ENCODE data around the gene IL19. TPM values are rescaled to one million over a fixed set of nuclear protein-coding genes. Genes with fewer than 3 reads are reported as not detected.
A peak's percentile ranks its signal among the peaks of the same experiment; 100 is the strongest.

The IL19 gene
- polyA plus RNA-seq, 4 donors = not detected

DNA sequence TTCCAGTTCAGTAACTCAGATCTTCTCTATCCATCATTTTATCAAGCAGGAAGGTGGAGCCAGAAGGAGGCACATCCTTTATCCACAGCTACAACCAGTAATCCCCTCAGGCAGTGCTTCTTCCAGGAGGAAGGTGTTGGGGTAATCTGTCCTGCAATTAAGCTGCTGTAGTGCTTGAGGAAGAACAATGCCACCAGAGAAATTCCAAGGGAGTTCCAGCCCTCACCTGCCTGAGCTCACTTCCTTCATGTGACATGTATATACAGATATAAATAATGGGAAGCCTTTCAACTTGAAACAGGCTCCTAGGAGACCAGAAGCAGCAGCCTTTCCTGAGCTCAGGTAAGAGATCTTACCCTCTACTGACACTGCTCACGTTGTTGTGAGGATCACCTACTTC lies 92.7 kb downstream of the IL19 start:
- FAIRE-seq (no peak), DNase-seq (peak in 1 of 2 donors; percentile 22)
- Histone ChIP-seq H3K4me1 (ENCODE audit: control insufficient read depth in 3 of 3, insufficient read depth in 2 of 3, low read depth in 1 of 3, low read length in 2 of 3) (no peaks in the 10 kb centered on the region), H3K36me3 (ENCODE audit: control insufficient read depth in 3 of 3, insufficient read depth in 2 of 3, low read depth in 1 of 3, low read length in 3 of 3) (no peaks in the 10 kb centered on the region), H3K27me3 (ENCODE audit: control insufficient read depth in 3 of 3, insufficient read depth in 3 of 3, low read length in 3 of 3) (peaks cover 0 to 2% (median 0%) of the 10 kb centered on the region in 3 donors), H3K27ac (ENCODE audit: low read depth in 1 of 3, low read length in 2 of 3) (no peak overlapping the region), H3K9me3 (ENCODE audit: control insufficient read depth in 2 of 2, insufficient read depth in 1 of 2, low read depth in 1 of 2, low read length in 1 of 2) (no peaks in the 10 kb centered on the region), H3K4me3 (ENCODE audit: low read depth in 1 of 3, low read length in 3 of 3) (no peak overlapping the region)
- WGBS, 3 donors = 10 to 51% (median 21%) methylated on average over 1 of the region's 1 CpG

- 45 to 52% (median 51%) methylated on average over 19 of the region's 19 CpGs for WGBS, 3 donors
- Histone ChIP-seq H3K27me3 (ENCODE audit: control insufficient read depth in 3 of 3, insufficient read depth in 3 of 3, low read length in 3 of 3) (peaks cover 0 to 2% (median 0%) of the 10 kb centered on the region in 3 donors), H3K27ac (ENCODE audit: low read depth in 1 of 3, low read length in 2 of 3) (no peak within 1 kb of the TSS), H3K36me3 (ENCODE audit: control insufficient read depth in 3 of 3, insufficient read depth in 2 of 3, low read depth in 1 of 3, low read length in 3 of 3) (no peaks in the 10 kb centered on the region), H3K4me3 (ENCODE audit: low read depth in 1 of 3, low read length in 3 of 3) (no peak within 1 kb of the TSS), H3K9me3 (ENCODE audit: control insufficient read depth in 2 of 2, insufficient read depth in 1 of 2, low read depth in 1 of 2, low read length in 1 of 2) (no peaks in the 10 kb centered on the region), H3K4me1 (ENCODE audit: control insufficient read depth in 3 of 3, insufficient read depth in 2 of 3, low read depth in 1 of 3, low read length in 2 of 3) (no peaks in the 10 kb centered on the region)
- FAIRE-seq = no peak
- DNase-seq = peak; percentile 73 to 80
These were observed 94.5 kb downstream of the IL19 start, which contains the start of gene IL20 for GRCh38 chr1:206864939-206865671. Gene IL20 (plus strand): TSS chr1:206865623. CDS start chr1:206865853, 230 bp downstream.

DNA sequence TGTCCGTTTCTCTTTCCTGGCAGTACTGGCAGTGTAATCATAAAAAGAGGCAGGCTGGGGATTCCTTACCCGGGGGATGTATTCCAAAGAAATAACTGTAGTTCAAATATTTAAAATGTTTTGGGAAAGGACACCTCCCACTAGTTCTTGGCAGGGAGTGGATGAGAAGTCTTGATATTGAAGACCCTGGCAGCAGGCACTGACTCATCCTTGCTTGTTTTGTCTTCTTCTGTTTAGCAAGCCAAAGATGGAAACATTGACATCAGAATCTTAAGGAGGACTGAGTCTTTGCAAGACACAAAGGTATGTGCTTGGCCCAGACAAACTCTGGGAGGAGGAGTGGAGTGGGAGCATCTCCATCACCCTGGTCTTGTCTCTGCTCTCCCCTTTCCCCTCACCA lies 95.5 kb downstream of the IL19 start:
- Histone ChIP-seq H3K36me3 (ENCODE audit: control insufficient read depth in 3 of 3, insufficient read depth in 2 of 3, low read depth in 1 of 3, low read length in 3 of 3) (no peaks in the 10 kb centered on the region), H3K4me3 (ENCODE audit: low read depth in 1 of 3, low read length in 3 of 3) (no peak overlapping the region), H3K27me3 (ENCODE audit: control insufficient read depth in 3 of 3, insufficient read depth in 3 of 3, low read length in 3 of 3) (no peaks in the 10 kb centered on the region), H3K4me1 (ENCODE audit: control insufficient read depth in 3 of 3, insufficient read depth in 2 of 3, low read depth in 1 of 3, low read length in 2 of 3) (no peaks in the 10 kb centered on the region), H3K9me3 (ENCODE audit: control insufficient read depth in 2 of 2, insufficient read depth in 1 of 2, low read depth in 1 of 2, low read length in 1 of 2) (no peaks in the 10 kb centered on the region), H3K27ac (ENCODE audit: low read depth in 1 of 3, low read length in 2 of 3) (no peak overlapping the region)
- FAIRE-seq (no peak), DNase-seq (no peak)
- WGBS, 3 donors = 58 to 68% (median 64%) methylated on average over 2 of the region's 2 CpGs

GRCh38 chr1:206867239-206867638 lies 96.7 kb downstream of the IL19 start:
- H3K4me1 ChIP-seq (ENCODE audit: control insufficient read depth in 3 of 3, insufficient read depth in 2 of 3, low read depth in 1 of 3, low read length in 2 of 3) = no peaks in the 10 kb centered on the region
- H3K4me3 ChIP-seq (ENCODE audit: low read depth in 1 of 3, low read length in 3 of 3) = no peak overlapping the region
- 67 to 83% (median 68%) methylated on average over 1 of the region's 1 CpG for WGBS, 3 donors
- DNase-seq = no peak
- no peaks in the 10 kb centered on the region for H3K27me3 ChIP-seq (ENCODE audit: control insufficient read depth in 3 of 3, insufficient read depth in 3 of 3, low read length in 3 of 3)
- H3K36me3 ChIP-seq (ENCODE audit: control insufficient read depth in 3 of 3, insufficient read depth in 2 of 3, low read depth in 1 of 3, low read length in 3 of 3) = no peaks in the 10 kb centered on the region
- H3K27ac ChIP-seq (ENCODE audit: low read depth in 1 of 3, low read length in 2 of 3) = no peak overlapping the region
- FAIRE-seq = no peak
- peaks cover 0 to 1% of the 10 kb centered on the region in 2 donors for H3K9me3 ChIP-seq (ENCODE audit: control insufficient read depth in 2 of 2, insufficient read depth in 1 of 2, low read depth in 1 of 2, low read length in 1 of 2)

DNA sequence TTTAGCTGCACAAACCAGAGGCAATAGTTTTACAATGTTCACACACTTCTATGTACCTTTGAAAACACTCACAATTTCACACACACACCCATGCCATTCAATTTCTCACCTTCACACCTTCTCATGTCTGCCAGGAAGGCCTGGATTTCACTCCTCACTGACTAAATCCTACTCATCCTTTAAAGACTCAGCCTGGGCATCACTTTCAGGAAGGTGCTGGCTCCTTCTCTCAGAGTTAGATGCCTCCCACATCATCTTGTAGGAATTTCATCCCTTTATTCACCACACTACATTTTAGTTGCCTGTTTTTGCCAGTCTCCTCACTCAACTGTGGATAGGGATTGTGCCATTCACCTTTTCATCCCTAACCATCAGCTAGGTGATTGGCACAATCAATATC lies 97.1 kb downstream of the IL19 start:
- Histone ChIP-seq H3K27me3 (ENCODE audit: control insufficient read depth in 3 of 3, insufficient read depth in 3 of 3, low read length in 3 of 3) (no peaks in the 10 kb centered on the region), H3K36me3 (ENCODE audit: control insufficient read depth in 3 of 3, insufficient read depth in 2 of 3, low read depth in 1 of 3, low read length in 3 of 3) (no peaks in the 10 kb centered on the region), H3K9me3 (ENCODE audit: control insufficient read depth in 2 of 2, insufficient read depth in 1 of 2, low read depth in 1 of 2, low read length in 1 of 2) (peaks cover 0 to 6% of the 10 kb centered on the region in 2 donors), H3K4me3 (ENCODE audit: low read depth in 1 of 3, low read length in 3 of 3) (no peak overlapping the region), H3K4me1 (ENCODE audit: control insufficient read depth in 3 of 3, insufficient read depth in 2 of 3, low read depth in 1 of 3, low read length in 2 of 3) (no peaks in the 10 kb centered on the region), H3K27ac (ENCODE audit: low read depth in 1 of 3, low read length in 2 of 3) (no peak overlapping the region)
- DNase-seq = no peak
- no peak for FAIRE-seq

DNA sequence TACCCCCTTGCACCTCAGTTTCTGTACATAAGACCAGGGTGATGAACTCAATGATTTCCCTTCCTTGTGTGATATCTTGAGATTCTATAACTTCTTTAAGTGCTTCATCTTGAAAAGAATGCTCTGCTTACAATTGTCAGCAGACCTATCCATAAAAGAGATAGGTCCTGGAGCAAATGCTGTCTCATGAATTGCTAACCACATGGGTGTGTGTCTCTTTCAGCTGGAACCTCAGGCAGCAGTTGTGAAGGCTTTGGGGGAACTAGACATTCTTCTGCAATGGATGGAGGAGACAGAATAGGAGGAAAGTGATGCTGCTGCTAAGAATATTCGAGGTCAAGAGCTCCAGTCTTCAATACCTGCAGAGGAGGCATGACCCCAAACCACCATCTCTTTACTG lies 97.7 kb downstream of the IL19 start:
- Histone ChIP-seq H3K36me3 (ENCODE audit: control insufficient read depth in 3 of 3, insufficient read depth in 2 of 3, low read depth in 1 of 3, low read length in 3 of 3) (no peaks in the 10 kb centered on the region), H3K4me1 (ENCODE audit: control insufficient read depth in 3 of 3, insufficient read depth in 2 of 3, low read depth in 1 of 3, low read length in 2 of 3) (no peaks in the 10 kb centered on the region), H3K9me3 (ENCODE audit: control insufficient read depth in 2 of 2, insufficient read depth in 1 of 2, low read depth in 1 of 2, low read length in 1 of 2) (peaks cover 0 to 11% of the 10 kb centered on the region in 2 donors), H3K4me3 (ENCODE audit: low read depth in 1 of 3, low read length in 3 of 3) (no peak overlapping the region), H3K27me3 (ENCODE audit: control insufficient read depth in 3 of 3, insufficient read depth in 3 of 3, low read length in 3 of 3) (no peaks in the 10 kb centered on the region), H3K27ac (ENCODE audit: low read depth in 1 of 3, low read length in 2 of 3) (no peak overlapping the region)
- WGBS, 3 donors = 23 to 57% (median 57%) methylated on average over 1 of the region's 1 CpG
- DNase-seq = no peak
- no peak for FAIRE-seq

DNA sequence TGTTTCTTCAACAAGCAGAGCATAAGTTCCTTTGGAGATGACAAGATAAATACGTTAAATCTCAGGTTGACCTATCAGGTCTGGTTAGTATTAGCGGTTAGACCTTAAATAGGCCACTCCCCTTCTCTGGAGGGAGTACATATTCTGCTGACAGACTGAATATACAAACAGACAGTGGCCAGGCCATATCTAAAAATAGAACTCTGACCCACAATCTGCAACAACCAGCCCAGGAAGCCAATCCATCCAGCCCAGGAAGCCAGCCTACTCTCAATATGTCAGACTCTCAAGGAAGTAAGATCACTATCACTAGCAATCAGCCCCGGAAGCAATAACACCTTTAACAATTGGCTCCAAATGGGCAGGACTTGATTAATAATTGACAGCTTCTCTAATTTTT lies 101.6 kb downstream of the IL19 start:
- Histone ChIP-seq H3K27ac (ENCODE audit: low read depth in 1 of 3, low read length in 2 of 3) (no peak overlapping the region), H3K36me3 (ENCODE audit: control insufficient read depth in 3 of 3, insufficient read depth in 2 of 3, low read depth in 1 of 3, low read length in 3 of 3) (no peaks in the 10 kb centered on the region), H3K4me1 (ENCODE audit: control insufficient read depth in 3 of 3, insufficient read depth in 2 of 3, low read depth in 1 of 3, low read length in 2 of 3) (no peaks in the 10 kb centered on the region), H3K9me3 (ENCODE audit: control insufficient read depth in 2 of 2, insufficient read depth in 1 of 2, low read depth in 1 of 2, low read length in 1 of 2) (peaks cover 0 to 14% of the 10 kb centered on the region in 2 donors), H3K4me3 (ENCODE audit: low read depth in 1 of 3, low read length in 3 of 3) (no peak overlapping the region), H3K27me3 (ENCODE audit: control insufficient read depth in 3 of 3, insufficient read depth in 3 of 3, low read length in 3 of 3) (no peaks in the 10 kb centered on the region)
- FAIRE-seq = no peak
- no peak for DNase-seq
- WGBS, 3 donors = 69 to 73% (median 73%) methylated on average over 3 of the region's 3 CpGs

DNA sequence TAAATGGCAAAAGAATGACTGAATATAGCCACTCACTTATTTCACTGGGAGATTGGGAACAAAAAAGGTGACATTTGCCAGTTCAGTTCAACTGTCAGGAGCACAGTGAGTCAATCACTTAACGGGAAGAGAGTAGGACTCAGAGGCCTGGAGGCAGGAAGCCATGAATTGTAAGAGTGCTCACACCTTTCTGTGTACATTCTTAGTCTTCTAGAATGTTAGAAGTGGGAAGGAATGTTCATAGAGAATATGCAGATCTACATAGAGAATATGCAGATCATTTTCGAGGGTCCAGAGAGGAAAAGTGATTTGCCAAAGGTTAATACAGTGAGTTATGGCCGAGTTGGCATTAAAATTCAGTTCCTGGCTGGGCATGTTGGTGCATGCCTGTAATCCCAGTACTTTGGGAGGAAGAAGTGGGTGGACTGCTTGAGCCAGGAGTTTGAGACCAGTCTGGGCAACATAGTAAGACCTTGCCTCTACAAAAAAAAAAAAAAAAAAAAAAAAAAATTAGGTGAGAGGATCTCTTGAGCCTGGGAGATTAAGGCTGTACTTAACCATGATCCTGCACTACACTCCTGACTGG lies 103.1 kb downstream of the IL19 start:
- H3K4me1 ChIP-seq (ENCODE audit: control insufficient read depth in 3 of 3, insufficient read depth in 2 of 3, low read depth in 1 of 3, low read length in 2 of 3) = no peaks in the 10 kb centered on the region
- 86 to 88% (median 87%) methylated on average over 3 of the region's 3 CpGs for WGBS, 3 donors
- DNase-seq = no peak
- FAIRE-seq = no peak
- no peaks in the 10 kb centered on the region for H3K27me3 ChIP-seq (ENCODE audit: control insufficient read depth in 3 of 3, insufficient read depth in 3 of 3, low read length in 3 of 3)
- peaks cover 0 to 22% of the 10 kb centered on the region in 2 donors for H3K9me3 ChIP-seq (ENCODE audit: control insufficient read depth in 2 of 2, insufficient read depth in 1 of 2, low read depth in 1 of 2, low read length in 1 of 2)
- no peaks in the 10 kb centered on the region for H3K36me3 ChIP-seq (ENCODE audit: control insufficient read depth in 3 of 3, insufficient read depth in 2 of 3, low read depth in 1 of 3, low read length in 3 of 3)
- H3K27ac ChIP-seq (ENCODE audit: low read depth in 1 of 3, low read length in 2 of 3) = no peak overlapping the region
- H3K4me3 ChIP-seq (ENCODE audit: low read depth in 1 of 3, low read length in 3 of 3) = no peak overlapping the region

Measured in small intestine (tissue), 7 donors.